ENCODE measurements around the gene MARK1. TPM values are rescaled to one million over a fixed set of nuclear protein-coding genes. Genes with fewer than 3 reads are reported as not detected.

MARK1 gene
- total and polyA plus RNA-seq, 2 of the 4 experiments (the other 2 are of a cell fraction): not detected

GRCh38 chr1:220513834-220514233, 14.1 kb upstream of the MARK1 start:
- Histone ChIP-seq H2AK9ac (replicated peaks; ENCODE audit: low read depth, low read length, poor library complexity) (no peak overlapping the region), H3K9me1 (ENCODE audit: insufficient read depth, low read length) (no peaks in the 10 kb centered on the region), H4K91ac (ENCODE audit: insufficient read depth, low read depth, low read length) (no peak overlapping the region), H3K36me3 (ENCODE audit: control insufficient read depth, insufficient read depth, low read length) (no peaks in the 10 kb centered on the region), H3K4me2 (ENCODE audit: low read depth, low read length) (no peak overlapping the region), H2BK120ac (ENCODE audit: low read depth, low read length) (no peak overlapping the region), H3K9me3 (ENCODE audit: control insufficient read depth, insufficient read depth, low read length) (no peaks in the 10 kb centered on the region), H3K56ac (ENCODE audit: extremely low read depth, insufficient read depth, low read length) (no peak overlapping the region), H3K9ac (ENCODE audit: low read depth, low read length) (no peak overlapping the region), H4K5ac (ENCODE audit: low read depth, low read length) (no peak overlapping the region), H3K18ac (ENCODE audit: low read depth, low read length) (no peak overlapping the region), H3K27ac (ENCODE audit: insufficient read depth, low read length) (no peak overlapping the region), H2AFZ (replicated peaks; ENCODE audit: low read length, poor library complexity) (no peak overlapping the region), H3K27me3 (ENCODE audit: control insufficient read depth, insufficient read depth, low read length) (no peaks in the 10 kb centered on the region), H3K79me1 (ENCODE audit: low read depth in 1 of 2, low read length in 2 of 2) (no peaks in the 10 kb centered on the region), H3K4me1 (ENCODE audit: control insufficient read depth, insufficient read depth, low read length) (no peaks in the 10 kb centered on the region), H3K23ac (ENCODE audit: low read depth, low read length) (no peak overlapping the region), H3K4me3 (ENCODE audit: insufficient read depth, low read depth, low read length) (no peak overlapping the region), H2AK5ac (ENCODE audit: low read depth, low read length) (no peak overlapping the region), H2BK20ac (ENCODE audit: low read depth, low read length) (no peak overlapping the region), H4K8ac (ENCODE audit: low read depth in 2 of 2, low read length in 2 of 2) (no peak overlapping the region), H3K4ac (ENCODE audit: low read depth, low read length) (no peak overlapping the region), H3K14ac (replicated peaks; ENCODE audit: low read depth, low read length) (no peak overlapping the region), H2BK15ac (ENCODE audit: low read depth, low read length) (no peak overlapping the region), H2BK5ac (ENCODE audit: low read depth, low read length, poor library complexity, severe bottlenecking) (no peak overlapping the region), H4K20me1 (ENCODE audit: insufficient read depth, low read length) (no peaks in the 10 kb centered on the region)
- WGBS, 2 experiments (ENCODE audit: extremely low coverage in 2 of 2, insufficient read length in 1 of 2): no CpG with 5 or more reads among the region's 4 CpGs
- intact Hi-C loops (cut with micrococcal nuclease): no loop called here
- no peak for ATAC-seq (ENCODE audit: low read depth)
- no peak for TF ChIP-seq NFE2L2 (IDR thresholded peaks at IDR 0.05; ENCODE audit: low read depth, low read length)
- TF ChIP-seq RAD21 (IDR thresholded peaks at IDR 0.05; ENCODE audit: low read length): no peak
- TF ChIP-seq MAZ (IDR thresholded peaks at IDR 0.05; ENCODE audit: borderline replicate concordance, low read depth, low read length): no peak
- TF ChIP-seq BHLHE40 (IDR thresholded peaks at IDR 0.05; ENCODE audit: low read depth, low read length): no peak
- TF ChIP-seq RCOR1 (IDR thresholded peaks at IDR 0.05; ENCODE audit: insufficient replicate concordance, low read length): no peak
- TF ChIP-seq POLR2A (IDR thresholded peaks at IDR 0.05; ENCODE audit: low read depth, low read length): no peak
- no peak for TF ChIP-seq RFX5 (IDR thresholded peaks at IDR 0.05; ENCODE audit: low read depth, low read length)
- TF ChIP-seq FOS (IDR thresholded peaks at IDR 0.05; ENCODE audit: low read depth, low read length): no peak
- ChIA-PET CTCF (interaction anchor here (0.7 kb wide), 1 partner anchor 274 kb away, joined by 3 read pairs; no protein-coding TSS in a partner anchor), POLR2A (ENCODE audit: unreplicated experiment) (no interaction called here)
- dilution Hi-C loops (cut with HindIII; ENCODE audit: low sequenced_read_pairs, unreplicated experiment): no loop called here
- no TSS peak for BruUV-seq (replicated peaks)
- DNase-seq: no peak
- in situ Hi-C loops (cut with MboI; ENCODE audit: low sequenced_read_pairs): no loop called here
